ENCODE measurements around the gene BIRC5. TPM values are rescaled to one million over a fixed set of nuclear protein-coding genes. Genes with fewer than 3 reads are reported as not detected.
A peak's percentile ranks its signal among the peaks of the same experiment; 100 is the strongest.

Gene BIRC5
- total RNA-seq, 1 donor from 2014 or later = 7.3 TPM

GRCh38 chr17:78225088-78225865 lies 11.2 kb downstream of the BIRC5 start:
- no peak for DNase-seq

GRCh38 chr17:78226055-78226758 lies 12.2 kb downstream of the BIRC5 start:
- no peak for DNase-seq

GRCh38 chr17:78226759-78227454 lies 12.9 kb downstream of the BIRC5 start:
- no peak for DNase-seq

- DNase-seq = peak; percentile 43
Observed at GRCh38 chr17:78227455-78227916, 13.4 kb downstream of the BIRC5 start.

GRCh38 chr17:78228176-78228575 lies 14.1 kb downstream of the BIRC5 start:
- no peak for DNase-seq

- DNase-seq = no peak
Observed at GRCh38 chr17:78230252-78230962, 16.4 kb downstream of the BIRC5 start.

GRCh38 chr17:78230996-78231935 lies 17.2 kb downstream of the BIRC5 start, which contains the start of gene TMEM235:
Gene TMEM235, plus strand, starts transcription at chr17:78231631. Its CDS starts 393 bp downstream, at chr17:78232024.
- no peak for DNase-seq

- DNase-seq = no peak
Observed at GRCh38 chr17:78231991-78232858, 18.2 kb downstream of the BIRC5 start.

GRCh38 chr17:78232859-78233173 lies 18.8 kb downstream of the BIRC5 start:
- no peak for DNase-seq

GRCh38 chr17:78233678-78234077 lies 19.6 kb downstream of the BIRC5 start:
- no peak for DNase-seq

GRCh38 chr17:78234261-78234865 lies 20.3 kb downstream of the BIRC5 start:
- DNase-seq = no peak

GRCh38 chr17:78235022-78235421 lies 21.0 kb downstream of the BIRC5 start:
- peak; percentile 27 for DNase-seq

GRCh38 chr17:78235885-78236284 lies 21.8 kb downstream of the BIRC5 start:
- DNase-seq = no peak

GRCh38 chr17:78236362-78237127 lies 22.5 kb downstream of the BIRC5 start:
- DNase-seq = no peak

- peak; percentile 81 for DNase-seq
Observed at GRCh38 chr17:78237401-78238012, 23.5 kb downstream of the BIRC5 start.

GRCh38 chr17:78238823-78239488 lies 24.9 kb downstream of the BIRC5 start:
- no peak for DNase-seq

GRCh38 chr17:78239489-78239931 lies 25.5 kb downstream of the BIRC5 start:
- DNase-seq = no peak
